HG02623 (cell line): Measurements from ENCODE around the gene POLN.

Source experiments
- ATAC-seq: cut with Tn5 transposase; IDR thresholded peaks from one replicate; pipeline ENCODE4 v1.9.1; 2021; ENCODE audit warnings: moderate library complexity; ENCODE audit not compliant: unreplicated experiment

Gene POLN

DNA sequence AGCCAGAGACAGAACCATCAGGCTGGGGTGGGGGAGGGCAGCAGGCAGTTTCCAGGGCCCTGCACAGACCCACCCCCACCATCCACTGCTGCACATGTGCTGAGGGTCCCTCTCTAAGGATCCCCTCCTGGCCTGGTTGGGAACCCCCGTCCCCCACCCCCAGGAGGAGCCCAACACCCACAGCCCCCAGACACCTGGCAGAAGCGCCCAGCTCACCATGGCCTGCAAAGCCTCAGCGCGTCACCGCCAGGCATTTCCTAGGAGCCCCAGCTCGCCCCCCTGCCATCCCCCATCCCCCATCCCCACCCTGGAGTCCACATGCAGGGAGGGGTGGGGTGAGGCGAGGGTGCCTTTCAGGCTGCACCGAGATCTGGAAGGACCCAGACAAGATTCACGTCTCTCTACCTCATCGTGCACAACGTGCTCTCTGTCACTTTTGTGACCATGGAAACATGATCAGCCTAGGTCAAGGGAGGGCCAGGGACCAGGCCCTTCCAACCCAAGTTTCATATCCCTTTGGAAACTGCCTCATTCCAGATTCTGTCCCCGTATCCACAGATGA is 10.7 kb upstream of the POLN start:
- no peak for ATAC-seq

DNA sequence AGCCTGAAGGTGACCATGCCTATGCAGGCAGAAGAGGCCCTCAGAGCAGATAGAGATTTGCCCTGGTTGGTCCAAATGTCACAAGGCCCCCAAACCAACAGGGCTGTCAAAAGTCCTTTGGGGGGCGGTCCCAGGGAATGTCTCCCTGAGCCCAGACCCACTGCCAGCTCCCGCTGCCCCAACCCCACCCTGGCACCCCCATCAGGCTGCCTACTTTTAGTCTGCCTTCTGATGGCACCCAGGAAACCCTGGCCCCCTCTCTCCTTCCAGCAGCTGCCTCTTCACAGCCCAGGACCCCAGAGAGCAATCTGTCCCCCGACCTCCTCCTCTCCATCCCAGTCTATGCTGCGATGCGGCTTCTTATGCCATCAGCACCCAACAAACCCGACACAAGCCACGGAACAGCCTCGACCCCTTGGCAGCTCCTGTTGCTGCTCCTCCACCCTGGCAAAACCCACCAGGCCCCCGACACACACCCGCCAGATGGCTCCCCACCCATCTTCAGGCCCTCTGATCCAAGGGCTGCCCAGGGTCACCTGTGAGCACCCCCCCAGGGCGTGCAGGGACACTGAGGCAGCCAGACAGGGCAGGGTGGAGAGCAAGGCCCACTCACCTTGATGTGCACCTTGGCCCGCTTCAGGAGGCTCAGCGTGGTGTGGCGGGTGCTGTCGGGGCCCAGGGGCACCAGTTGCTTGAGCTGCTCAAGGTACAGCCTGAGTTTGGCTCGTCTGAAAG is 10.0 kb upstream of the POLN start:
- no peak for ATAC-seq

DNA sequence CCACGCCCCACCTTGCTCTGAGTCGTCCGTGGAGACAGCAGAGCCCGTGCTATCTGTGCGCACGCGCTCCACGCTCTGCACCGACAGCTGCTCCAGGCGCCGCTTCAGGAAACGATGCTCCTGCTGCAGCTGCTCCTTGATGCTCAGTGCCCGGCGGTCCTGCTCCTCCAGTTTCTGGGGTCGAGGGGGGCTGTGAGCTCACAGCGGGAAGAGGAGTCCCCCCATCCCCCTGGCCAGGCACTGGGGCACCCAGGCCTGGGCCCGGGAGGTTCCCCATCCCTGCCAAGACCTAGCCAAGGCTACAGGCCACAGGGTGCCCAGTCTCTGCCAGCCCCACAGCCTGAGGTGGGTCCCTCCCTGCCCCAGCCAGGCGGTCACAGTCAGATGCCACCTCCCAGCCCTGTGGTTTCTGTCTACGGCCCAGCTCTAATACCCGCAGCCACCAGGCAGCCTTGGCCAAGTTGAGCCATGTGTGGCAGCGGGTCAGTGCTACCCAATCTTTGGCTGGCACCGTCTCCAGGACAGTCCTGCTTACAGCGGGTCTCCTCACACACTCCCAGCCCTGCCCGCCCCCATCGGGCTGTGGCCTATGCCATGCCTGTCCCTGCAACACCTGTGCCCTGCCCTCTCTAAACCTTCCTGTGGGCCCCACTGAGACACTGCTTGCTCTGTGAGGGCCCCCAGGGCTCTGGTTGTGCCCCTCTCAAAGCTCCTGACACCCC is 9.3 kb upstream of the POLN start:
- ATAC-seq, result no peak

DNA sequence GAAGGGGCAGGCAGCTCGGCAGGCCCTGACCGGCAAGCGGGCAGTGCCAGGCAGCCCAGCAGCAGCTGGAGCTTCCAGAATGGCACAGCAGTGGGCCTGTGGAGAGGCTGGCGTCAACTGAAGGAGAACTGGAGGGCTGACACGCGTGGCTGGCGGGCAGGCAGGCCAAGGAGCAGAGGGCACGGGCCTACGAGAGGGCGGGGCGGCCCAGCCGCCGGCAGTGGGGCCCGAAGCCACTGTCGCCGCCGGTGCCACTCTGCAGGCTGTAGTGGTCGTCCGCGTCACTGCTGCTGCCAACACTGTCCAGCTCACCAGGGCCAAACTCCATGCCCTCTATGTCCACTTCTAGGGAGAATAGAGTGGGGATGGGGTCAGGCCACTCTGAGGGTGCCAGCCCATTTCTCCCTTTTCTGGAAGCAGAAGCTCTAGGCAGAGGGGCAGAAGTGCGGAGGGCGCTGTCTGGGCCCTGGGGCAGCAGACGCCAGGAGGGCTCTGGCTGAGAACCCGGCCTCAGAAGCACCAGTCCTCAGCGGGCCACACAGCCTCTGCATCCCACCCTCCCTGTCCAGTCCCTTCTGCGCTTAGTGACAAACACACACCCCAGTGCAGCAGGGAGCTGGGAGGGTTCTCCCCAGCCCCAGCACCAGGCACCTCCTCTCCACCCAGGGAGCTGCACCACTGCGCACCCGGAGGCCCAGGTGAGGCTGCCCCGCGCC is 8.6 kb upstream of the POLN start:
- no peak for ATAC-seq

DNA sequence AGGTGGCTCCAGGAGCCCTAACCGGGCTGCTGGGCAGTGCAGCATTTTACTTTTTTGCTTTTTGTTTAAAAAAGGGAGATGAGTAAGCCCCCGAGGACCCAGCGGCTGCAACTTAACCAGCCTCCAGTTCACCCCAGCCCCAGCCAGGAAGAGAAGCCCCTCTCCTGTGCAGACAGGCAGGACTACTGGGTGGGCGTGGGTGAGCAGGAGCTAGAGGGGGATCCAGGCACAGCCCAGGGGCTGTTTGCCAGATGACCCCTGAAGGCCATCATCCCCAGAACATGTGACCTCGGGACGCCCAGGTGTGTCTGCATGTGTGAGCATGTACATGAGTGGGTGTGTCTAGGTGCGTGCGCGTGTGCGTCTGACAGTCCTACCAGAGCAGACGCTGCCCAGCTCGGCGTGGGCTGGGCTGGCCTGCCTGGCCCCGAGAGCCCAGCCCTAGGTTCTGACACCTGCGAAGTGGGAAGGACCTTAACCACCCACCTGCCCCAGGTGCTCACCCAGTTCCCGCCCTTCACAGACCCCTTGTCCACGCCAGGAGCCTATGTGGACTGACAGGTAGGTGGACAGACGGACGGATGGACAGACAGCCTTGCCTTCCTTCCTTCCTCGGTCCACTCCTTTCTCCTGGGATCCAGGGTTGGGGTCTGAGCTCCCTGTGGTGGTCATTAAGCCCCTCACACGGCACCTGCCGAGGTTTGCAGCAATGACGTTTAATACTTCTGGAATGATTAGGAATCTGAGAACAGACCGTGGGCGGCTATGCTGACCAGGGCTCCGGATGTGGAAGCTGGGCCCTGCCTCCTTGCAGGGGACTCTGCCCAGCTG is 7.8 kb upstream of the POLN start:
- ATAC-seq, result no peak

DNA sequence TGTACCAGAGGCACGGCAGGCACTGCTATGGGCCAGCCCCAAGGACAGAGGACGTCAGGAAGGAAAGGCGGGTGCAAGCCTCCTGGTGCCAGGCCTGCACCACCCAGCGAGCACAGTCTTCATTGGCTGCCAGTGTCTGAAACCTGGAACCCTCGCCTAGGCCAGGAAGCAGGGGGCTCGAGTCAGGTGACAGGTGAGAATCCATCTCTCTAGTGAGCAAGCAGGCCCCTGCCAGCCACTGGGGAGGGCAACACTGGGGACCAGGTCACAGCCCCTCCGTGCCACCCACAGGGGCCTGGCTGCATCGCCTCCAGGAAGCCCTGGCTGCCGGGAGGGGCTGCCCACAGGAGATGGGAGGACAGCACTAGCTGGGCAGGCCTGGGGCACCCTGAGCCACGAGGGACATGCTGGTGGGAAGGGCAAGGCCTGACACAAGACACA is 6.9 kb upstream of the POLN start:
- no peak for ATAC-seq

DNA sequence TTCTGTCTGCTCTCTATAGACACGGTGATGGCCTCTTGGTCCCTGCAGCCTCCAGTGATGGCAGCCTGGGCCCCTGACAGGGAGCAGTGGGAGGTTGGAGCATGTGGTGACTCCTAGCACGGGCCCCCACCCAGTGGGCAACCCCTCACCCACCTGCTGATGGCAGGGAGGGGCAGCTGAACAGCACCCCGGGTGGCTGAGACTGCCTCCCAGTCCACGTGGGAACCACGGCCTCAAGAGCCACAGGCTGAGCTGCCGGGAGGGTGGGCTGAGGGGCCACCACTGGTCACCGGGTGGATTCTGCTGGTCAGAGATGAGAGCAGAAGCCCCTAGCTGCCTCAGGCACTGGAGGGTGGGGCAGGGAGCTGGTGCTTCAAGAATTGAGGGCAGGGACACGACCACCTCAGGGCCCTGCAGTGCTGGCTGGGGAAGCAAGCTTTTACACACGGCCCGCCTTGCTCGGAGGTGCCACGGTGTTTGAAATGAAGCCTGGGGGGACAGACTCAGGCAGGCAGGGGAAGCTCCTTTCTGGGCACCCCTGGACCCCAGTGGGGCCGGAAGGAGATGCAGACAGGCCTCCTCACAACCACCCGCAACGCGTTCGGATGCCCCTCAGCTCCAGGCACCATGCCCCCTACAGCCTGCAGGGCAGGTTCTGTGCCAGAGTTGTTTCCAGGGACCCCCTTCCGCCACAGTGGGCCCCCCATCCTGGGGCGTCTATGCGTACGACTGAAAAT is 6.3 kb upstream of the POLN start:
- no peak for ATAC-seq

DNA sequence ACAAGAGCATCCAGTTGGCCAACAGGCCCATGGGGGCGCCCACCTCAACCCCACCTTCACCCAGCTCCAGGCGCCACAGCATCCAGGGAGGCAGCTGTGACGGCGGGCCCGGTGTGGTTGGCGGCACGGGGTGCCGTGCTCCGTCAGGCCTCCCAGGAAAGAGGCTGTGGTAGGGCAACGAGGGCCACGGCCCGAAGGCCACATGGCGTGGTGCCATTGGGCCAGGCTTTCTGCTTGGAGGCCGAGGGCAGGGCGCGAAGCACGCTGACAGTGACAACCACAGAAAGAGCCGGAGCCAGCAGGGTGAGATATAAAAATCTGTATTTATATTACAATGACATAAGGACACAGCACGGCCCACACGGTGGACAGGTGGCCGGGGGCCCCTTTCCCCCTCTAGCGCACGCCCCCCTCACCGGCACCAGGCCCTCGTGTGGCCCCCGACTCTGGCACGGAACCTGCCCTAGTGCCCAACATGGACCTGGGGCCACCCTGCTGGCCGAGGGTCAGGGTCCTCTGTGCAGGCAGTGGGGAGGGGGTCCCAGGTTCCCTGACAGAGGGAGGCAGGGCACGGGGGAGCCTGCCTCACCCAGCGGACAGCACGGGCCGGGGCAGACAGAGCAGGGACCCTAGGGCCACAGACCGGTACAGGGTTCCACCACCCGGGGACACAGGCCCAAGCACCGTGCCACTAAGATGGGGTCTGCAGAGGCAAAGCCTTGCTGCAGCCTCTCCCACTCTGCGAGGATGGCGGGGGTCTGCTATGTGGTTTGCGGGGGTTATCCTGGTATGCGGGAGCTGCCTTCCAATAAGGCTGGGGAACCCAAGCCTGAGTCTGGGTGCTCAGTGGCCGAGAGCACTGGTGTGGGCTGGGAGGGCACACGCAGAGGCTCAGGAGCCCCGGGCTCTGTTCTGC is 5.5 kb upstream of the POLN start:
- ATAC-seq, result no peak

DNA sequence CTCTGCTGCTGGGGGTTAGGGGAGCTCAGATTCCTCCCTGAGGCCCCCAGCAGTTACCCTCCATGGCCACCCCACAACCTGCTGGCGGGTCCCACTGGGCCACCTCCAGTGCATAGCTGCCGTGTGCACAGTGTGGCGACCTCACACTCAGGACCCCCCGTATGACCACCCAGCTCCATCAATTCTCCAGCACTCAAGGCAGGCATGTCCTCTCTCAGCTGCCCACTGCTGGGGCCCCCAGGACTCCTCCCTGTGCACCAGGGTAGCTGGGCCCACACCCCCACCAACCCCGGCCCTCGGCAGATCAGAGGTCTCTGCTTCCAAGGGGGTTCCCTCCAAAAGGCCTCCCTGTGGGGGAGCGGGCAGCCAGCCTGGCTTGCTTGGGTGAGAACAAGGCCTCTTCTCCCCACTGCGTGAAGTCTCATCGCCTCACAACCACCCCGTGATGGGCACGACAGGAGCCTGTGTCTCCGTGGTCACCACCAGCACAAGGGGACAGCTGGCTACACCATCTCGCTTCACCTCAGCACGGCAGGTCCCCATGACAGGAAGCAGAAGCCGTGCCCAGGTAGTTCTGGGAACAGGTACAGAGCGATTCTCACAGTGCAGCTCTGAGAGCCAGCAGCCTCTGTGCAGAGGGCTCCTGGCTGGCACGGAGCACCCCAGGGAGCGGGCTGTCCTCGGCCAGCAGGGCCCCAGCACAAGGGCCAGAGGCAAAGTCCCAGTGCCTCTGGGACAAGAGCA is 4.6 kb upstream of the POLN start:
- ATAC-seq, result no peak

DNA sequence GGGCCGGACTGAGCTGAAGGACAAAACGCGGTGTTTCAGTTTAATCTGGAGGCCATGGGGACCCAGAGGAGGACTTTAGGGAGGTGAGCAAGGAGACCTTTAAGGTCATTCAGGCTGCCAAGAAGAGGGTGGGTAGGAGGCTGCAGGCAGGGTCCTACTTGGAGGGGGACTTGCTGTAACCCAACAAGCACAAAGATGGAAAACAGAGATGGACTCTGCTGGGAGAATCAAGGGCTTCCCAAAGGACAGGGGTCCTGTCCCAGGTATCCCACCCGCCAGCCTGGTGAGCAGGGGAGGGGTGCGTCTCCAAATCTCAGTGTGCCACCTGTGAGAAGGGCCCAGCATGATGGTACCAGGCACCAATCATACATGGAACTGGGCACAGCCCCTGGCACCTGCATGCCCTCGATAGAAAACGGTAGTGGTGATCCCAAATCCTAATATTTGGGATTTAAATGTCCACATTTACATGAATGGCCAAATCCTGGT is 3.9 kb upstream of the POLN start:
- no peak for ATAC-seq

DNA sequence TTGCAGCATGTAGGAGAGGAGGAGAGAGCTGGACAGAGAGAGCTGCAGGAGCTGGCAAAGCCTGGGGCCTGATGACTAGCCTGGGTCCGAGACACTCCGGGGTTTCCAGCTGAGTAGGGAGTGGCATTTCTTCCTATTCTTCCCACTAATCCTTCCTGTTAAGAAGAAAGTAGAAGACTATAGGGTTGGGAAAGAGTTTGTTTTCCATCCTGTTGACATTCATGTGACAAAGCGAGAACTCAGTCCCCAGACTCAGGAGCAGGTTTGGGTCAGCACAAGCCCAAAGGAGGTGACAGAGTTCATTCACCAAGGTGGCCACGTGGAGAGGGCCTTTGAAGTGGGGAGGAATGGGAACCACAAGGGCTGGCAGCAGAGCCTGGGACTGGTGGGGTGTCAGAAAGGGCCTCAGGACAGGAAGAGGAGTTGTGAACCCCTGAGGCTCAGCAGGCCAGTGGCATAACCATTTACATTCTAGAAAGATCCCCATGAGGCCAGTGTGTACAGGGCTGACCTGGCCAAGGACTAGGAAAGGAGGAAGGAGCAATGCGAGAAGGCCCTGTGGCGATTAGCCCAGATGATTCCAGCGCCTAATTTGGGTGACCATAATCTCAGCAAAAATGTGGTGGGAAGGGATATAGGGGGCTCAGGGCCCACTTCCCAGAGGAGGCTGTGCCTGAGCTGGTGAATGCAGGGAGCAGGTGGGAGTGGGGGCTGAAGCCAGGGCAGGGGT is 3.3 kb upstream of the POLN start:
- ATAC-seq, result no peak

DNA sequence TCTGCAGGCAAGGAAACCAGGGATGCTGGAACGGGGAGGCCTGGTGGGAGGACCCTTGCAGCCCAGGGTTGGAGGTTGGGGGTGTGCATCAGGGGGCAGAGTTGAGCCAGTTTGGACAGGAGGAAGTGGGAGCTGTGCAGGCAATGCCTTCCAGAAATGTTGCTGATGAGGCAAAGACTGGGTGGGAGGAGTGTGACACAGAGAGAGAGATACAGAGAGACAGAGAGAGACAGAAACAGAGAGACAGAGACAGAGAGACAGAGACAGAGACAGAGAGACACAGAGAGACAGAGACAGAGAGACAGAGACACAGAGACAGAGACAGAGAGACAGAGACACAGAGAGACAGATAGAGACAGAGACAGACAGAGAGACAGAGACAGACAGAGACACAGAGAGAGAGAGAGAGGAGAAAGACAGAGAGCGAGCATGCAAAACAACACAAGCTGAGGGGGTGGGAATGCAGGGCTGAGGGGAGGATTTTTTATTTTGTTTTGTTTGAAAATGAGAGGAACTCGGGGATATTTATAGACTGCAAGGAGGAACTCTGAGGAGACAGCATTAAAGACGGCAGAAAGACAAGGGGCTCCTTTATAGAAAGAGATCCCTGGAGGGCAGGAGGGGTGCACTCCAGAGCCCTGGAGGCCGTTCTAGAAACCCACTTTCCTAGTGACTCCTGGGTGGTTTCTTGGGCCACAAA is 1.9 kb upstream of the POLN start:
- ATAC-seq, result no peak

DNA sequence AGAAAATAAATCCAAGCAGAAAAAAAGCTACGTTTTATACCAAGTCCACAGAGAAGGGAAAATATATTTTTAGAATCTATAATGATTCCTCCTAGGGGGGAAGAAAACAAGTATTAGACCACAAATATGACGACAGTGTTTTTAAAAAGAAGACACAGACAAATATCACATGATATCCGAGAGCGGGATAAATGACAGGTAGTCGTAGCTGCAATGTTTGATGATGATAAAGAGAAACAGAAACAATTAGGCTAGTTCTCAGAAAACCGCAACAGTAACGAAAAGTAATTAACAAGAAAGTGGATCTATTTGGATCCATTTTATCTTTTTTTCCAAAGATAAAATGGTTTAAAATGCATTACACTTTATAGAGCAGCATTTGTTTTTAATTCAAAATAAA is 918 bp downstream of the POLN start:
- ATAC-seq, result no peak

DNA sequence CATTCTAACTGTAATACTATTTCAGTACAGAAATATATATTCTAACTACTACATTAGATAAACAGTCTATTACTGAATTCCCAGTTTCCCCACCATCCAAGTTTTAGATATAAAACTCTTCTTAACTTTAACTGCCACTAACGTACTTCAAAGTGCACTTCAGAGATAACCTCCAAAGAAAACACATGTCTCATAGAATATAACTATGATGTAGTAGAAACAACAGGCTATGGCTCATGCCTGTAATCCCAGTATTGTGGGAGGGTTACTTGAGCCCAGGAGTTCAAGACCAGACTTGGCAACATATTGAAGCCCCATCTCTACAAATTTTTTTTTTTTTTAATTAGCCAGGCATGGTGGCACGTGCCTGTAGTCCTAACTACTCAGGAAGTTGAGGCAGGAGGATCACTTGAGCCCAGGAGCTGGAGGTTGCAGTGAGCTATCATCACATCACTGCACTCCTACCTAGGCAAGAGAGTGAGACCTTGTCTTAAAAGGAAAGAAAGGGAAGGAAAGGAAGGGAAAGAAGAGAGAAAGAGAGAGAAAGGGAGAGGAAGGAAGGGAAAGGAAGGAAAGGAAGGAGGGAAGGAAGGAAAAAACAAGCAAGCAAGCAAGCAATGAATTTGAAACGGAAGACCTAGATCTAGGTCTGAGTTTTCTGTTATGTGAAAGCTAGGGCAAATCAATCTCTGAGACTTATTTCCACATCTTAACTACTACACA is 4.8 kb downstream of the POLN start:
- ATAC-seq, result no peak

DNA sequence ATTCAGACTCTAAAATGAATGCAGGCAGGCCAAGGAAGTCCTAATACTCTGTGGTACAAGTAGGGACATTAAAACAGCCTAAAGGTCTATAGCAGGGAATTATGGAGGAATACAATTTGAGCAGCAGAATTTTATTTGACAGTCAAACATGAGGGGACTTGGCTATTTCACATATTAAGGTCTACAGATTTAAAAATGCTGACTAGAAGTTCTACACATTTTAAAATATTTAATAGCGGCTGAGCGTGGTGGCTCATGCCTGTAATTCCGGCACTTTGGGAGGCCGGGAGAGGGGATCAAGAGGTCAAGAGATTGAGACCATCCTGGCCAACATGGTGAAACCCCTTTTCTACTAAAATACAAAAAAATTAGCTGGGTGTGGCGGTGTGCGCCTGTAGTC is 10.8 kb downstream of the POLN start:
- ATAC-seq, result no peak

DNA sequence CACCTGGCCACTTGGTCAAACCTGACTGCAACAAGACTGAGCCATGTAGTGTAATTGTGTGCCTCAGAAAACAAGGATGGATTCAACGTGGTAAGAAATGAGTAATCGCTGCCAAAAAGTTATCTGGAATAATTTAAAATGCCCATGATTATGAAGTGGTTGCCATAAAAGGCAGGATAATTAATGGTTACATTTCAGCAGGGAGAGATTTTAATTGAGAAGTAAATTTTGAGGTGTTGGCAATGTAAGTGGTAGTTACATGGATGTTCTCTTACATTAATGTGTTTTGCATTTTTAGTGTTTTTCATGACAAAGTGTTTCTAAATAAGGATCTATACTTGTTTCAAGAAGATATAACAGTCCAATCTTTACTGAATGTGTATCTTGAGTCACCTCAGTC is 15.7 kb downstream of the POLN start:
- no peak for ATAC-seq
